CD4-positive, alpha-beta T cell treated with Interleukin-1 beta for 1 hour (primary cell): ENCODE results near the gene MACROD1.
"Not testable (repeated sequence)": the region's sequence is repeated elsewhere in the genome, so short reads cannot be mapped to it uniquely, and the experiment has no call there.

Experiments
- DNase-seq, 2 donors: peaks; one replicate each; pipeline ENCODE4 v3.0.0-alpha.2; 2020 to 2022

Gene MACROD1

GRCh38 chr11:64185175-64185692, 19.3 kb upstream of the MACROD1 start:
- DNase-seq = no peak

GRCh38 chr11:64183890-64184289, 18.0 kb upstream of the MACROD1 start:
- DNase-seq = no peak

GRCh38 chr11:64181506-64182411, 15.8 kb upstream of the MACROD1 start:
- peak; percentile 25 to 68 for DNase-seq

- DNase-seq = no peak
Observed at GRCh38 chr11:64180891-64181290, 15.0 kb upstream of the MACROD1 start.

- no peak for DNase-seq
Observed at GRCh38 chr11:64178951-64179639, 13.2 kb upstream of the MACROD1 start.

- DNase-seq = no peak
Observed at GRCh38 chr11:64178203-64178602, 12.3 kb upstream of the MACROD1 start.

- no peak for DNase-seq
Observed at GRCh38 chr11:64176751-64177150, 10.8 kb upstream of the MACROD1 start.

- no peak for DNase-seq
Observed at GRCh38 chr11:64173616-64174355, 7.9 kb upstream of the MACROD1 start.

- no peak for DNase-seq
Observed at GRCh38 chr11:64170419-64170818, 4.5 kb upstream of the MACROD1 start.

GRCh38 chr11:64165481-64165841, 452 bp downstream of the MACROD1 start:
- no peak for DNase-seq

GRCh38 chr11:64164392-64165312, 1.3 kb downstream of the MACROD1 start:
- DNase-seq = no peak

- no peak for DNase-seq
Observed at GRCh38 chr11:64163951-64164350, 2.0 kb downstream of the MACROD1 start.

GRCh38 chr11:64162769-64163168, 3.1 kb downstream of the MACROD1 start:
- DNase-seq = not testable (repeated sequence)

GRCh38 chr11:64161037-64161436, 4.9 kb downstream of the MACROD1 start:
- DNase-seq = no peak

- no peak for DNase-seq
Observed at GRCh38 chr11:64157631-64158394, 8.1 kb downstream of the MACROD1 start.

- no peak for DNase-seq
Observed at GRCh38 chr11:64156235-64157011, 9.5 kb downstream of the MACROD1 start.

- no peak for DNase-seq
Observed at GRCh38 chr11:64153812-64154211, 12.1 kb downstream of the MACROD1 start.

GRCh38 chr11:64152841-64153691, 12.8 kb downstream of the MACROD1 start:
- peak; percentile 68 to 71 for DNase-seq

- no peak for DNase-seq
Observed at GRCh38 chr11:64151337-64151736, 14.6 kb downstream of the MACROD1 start.
